Sigmoid colon (tissue), 7 donors: ENCODE data around the gene STK39. TPM values are rescaled to one million over a fixed set of nuclear protein-coding genes. Genes with fewer than 3 reads are reported as not detected.

Experiments
- DNase-seq: peaks from one replicate; pipeline ENCODE4 v3.0.0-alpha.2; 2019
- H3K27ac ChIP-seq, 4 donors: fragments of 200-600 bp; sonication (generic); one replicate each; pipeline ENCODE4 v1.5.1; 2016 to 2019; ENCODE audit warnings: mild to moderate bottlenecking in 1 of 4
- H3K27me3 ChIP-seq, 3 donors: fragments of 200-600 bp; sonication (generic); one replicate each; pipeline ENCODE4 v1.5.1; 2019; ENCODE audit warnings: mild to moderate bottlenecking in 1 of 3
- H3K36me3 ChIP-seq, 4 donors: fragments of 200-600 bp; sonication (generic); one replicate each; pipeline ENCODE4 v1.5.1; 2016 to 2019
- H3K4me1 ChIP-seq, 4 donors: fragments of 200-600 bp; sonication (generic); one replicate each; pipeline ENCODE4 v1.5.1; 2017 to 2019
- H3K4me3 ChIP-seq, 4 donors: fragments of 200-600 bp; sonication (generic); one replicate each; pipeline ENCODE4 v1.5.1; 2017 to 2019; ENCODE audit warnings: mild to moderate bottlenecking in 2 of 4, moderate library complexity in 1 of 4
- H3K9me3 ChIP-seq, 4 donors: fragments of 200-600 bp in 3 of 4; sonication (generic) in 3 of 4; one replicate each; pipeline versions ENCODE4 v1.5.1 to v1.6.1; 2013 to 2019
- CTCF ChIP-seq, 4 experiments: fragments of 450-650 bp in 3 of 4; fragments of 200-600 bp in 1 of 4; IDR thresholded peaks; one replicate each; pipeline ENCODE4 v1.5.1; 2016 to 2019; ENCODE audit warnings: antibody characterized with exemption in 4 of 4, mild to moderate bottlenecking in 3 of 4, moderate library complexity in 2 of 4
- EP300 ChIP-seq, 4 donors: sonication (generic); formaldehyde crosslinking; IDR thresholded peaks; one replicate each; pipeline ENCODE4 v1.6.1; 2017; ENCODE audit warnings: antibody characterized with exemption in 4 of 4
- POLR2A ChIP-seq, 2 donors: fragments of 450-650 bp; IDR thresholded peaks; one replicate each; pipeline ENCODE4 v1.6.1; 2016; ENCODE audit warnings: antibody characterized with exemption in 2 of 2, mild to moderate bottlenecking in 2 of 2, moderate library complexity in 2 of 2
- POLR2AphosphoS5 ChIP-seq, 4 donors: sonication (generic); formaldehyde crosslinking; IDR thresholded peaks; one replicate each; pipeline ENCODE4 v1.6.1; 2017; ENCODE audit warnings: antibody characterized with exemption in 4 of 4
- WGBS, 2 donors: extraction: QIAGEN DNeasy Blood & Tissue Kit; methylation state at CpG; one replicate each; pipeline ENCODE4 v1.1.7; 2013; 5-methylcytosine and 5-hydroxymethylcytosine counted together
- intact Hi-C: fragments of 100-400 bp; cut with DNase I; formaldehyde crosslinking; loops from one replicate; pipeline ENCODE4 v1.15.1; 2023
- polyA plus RNA-seq, 3 donors: library from polyadenylated mRNA; stranded (reverse); fragments of 200-250 nt; gene quantifications; one replicate each; pipeline ENCODE4 v1.2.3, GENCODE V29; 2013
- total RNA-seq, 4 donors: library from RNA; depleted of rRNA; stranded (reverse); fragments of >200 nt; gene quantifications; one replicate each; pipeline ENCODE4 v1.1.0, GENCODE V29; 2016
- donor health status: healthy with polysubstance abuse.
- donor health status: Bipolar disorder and iron deficiency.
- donor health status: healthy.

Gene STK39
- total and polyA plus RNA-seq, 7 donors = 13.4 to 44.9 (median 24.1) TPM

DNA sequence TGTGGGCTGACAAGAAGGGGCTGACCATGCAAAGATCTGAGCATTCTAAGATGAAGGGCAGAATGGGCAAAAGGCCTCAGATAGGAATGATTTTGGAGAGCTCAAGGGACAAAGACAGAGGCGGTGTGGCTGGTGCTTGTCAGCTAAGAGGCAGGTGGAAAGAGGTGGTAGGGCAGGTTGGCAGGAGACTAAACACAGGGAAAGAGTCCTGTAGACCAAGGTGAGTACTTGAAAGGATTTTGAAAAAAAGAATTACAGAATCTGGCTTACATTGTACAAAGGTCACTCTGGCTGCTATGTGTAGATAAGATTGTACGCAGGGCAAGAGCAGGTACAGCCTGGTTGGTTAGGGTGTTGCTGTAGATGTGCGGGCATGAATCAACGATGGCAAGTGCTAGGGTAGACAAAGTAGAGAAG lies 50.6 kb downstream of the STK39 start:
- WGBS, 2 donors = 25 to 77% methylated on average over 4 of the region's 4 CpGs
- DNase-seq = no peak
- Histone ChIP-seq H3K9me3 (no peaks in the 10 kb centered on the region), H3K27me3 (no peaks in the 10 kb centered on the region), H3K4me3 (no peak overlapping the region), H3K27ac (no peak overlapping the region), H3K4me1 (peaks cover 0 to 22% (median 21%) of the 10 kb centered on the region in 4 donors), H3K36me3 (no peaks in the 10 kb centered on the region)
- intact Hi-C loops = no loop called here
- TF ChIP-seq POLR2A (IDR thresholded peaks at IDR 0.05) (no peak), POLR2AphosphoS5 (IDR thresholded peaks at IDR 0.05) (no peak), CTCF (IDR thresholded peaks at IDR 0.05) (no peak), EP300 (IDR thresholded peaks at IDR 0.05) (no peak)

- H3K27me3 ChIP-seq = no peaks in the 10 kb centered on the region
- no peak for DNase-seq
- H3K4me3 ChIP-seq = no peak overlapping the region
- H3K9me3 ChIP-seq = no peaks in the 10 kb centered on the region
- H3K36me3 ChIP-seq = no peaks in the 10 kb centered on the region
- intact Hi-C loops = no loop called here
- peaks cover 0 to 11% (median 10%) of the 10 kb centered on the region in 4 donors for H3K4me1 ChIP-seq
- no peak for TF ChIP-seq POLR2A (IDR thresholded peaks at IDR 0.05)
- TF ChIP-seq CTCF (IDR thresholded peaks at IDR 0.05) = no peak
- TF ChIP-seq EP300 (IDR thresholded peaks at IDR 0.05) = no peak
- TF ChIP-seq POLR2AphosphoS5 (IDR thresholded peaks at IDR 0.05) = no peak
- WGBS, 2 donors = 52 to 85% methylated on average over 7 of the region's 7 CpGs
- no peak overlapping the region for H3K27ac ChIP-seq
Observed at GRCh38 chr2:168194784-168195522, 52.4 kb downstream of the STK39 start.

- Histone ChIP-seq H3K27ac (no peak overlapping the region), H3K4me1 (peaks cover 0 to 11% (median 10%) of the 10 kb centered on the region in 4 donors), H3K27me3 (no peaks in the 10 kb centered on the region), H3K4me3 (no peak overlapping the region), H3K9me3 (no peaks in the 10 kb centered on the region), H3K36me3 (no peaks in the 10 kb centered on the region)
- DNase-seq = no peak
- 8 to 27% methylated on average over 3 of the region's 3 CpGs for WGBS, 2 donors
- intact Hi-C loops = no loop called here
- no peak for TF ChIP-seq CTCF (IDR thresholded peaks at IDR 0.05)
- TF ChIP-seq POLR2A (IDR thresholded peaks at IDR 0.05) = no peak
- TF ChIP-seq EP300 (IDR thresholded peaks at IDR 0.05) = no peak
- no peak for TF ChIP-seq POLR2AphosphoS5 (IDR thresholded peaks at IDR 0.05)
Observed at GRCh38 chr2:168192839-168193616, 54.4 kb downstream of the STK39 start.

GRCh38 chr2:168191955-168192785 lies 55.2 kb downstream of the STK39 start:
- Histone ChIP-seq H3K27me3 (no peaks in the 10 kb centered on the region), H3K4me1 (peaks cover 0 to 13% (median 11%) of the 10 kb centered on the region in 4 donors), H3K36me3 (no peaks in the 10 kb centered on the region), H3K9me3 (no peaks in the 10 kb centered on the region), H3K27ac (no peak overlapping the region), H3K4me3 (no peak overlapping the region)
- WGBS, 2 donors = 77 to 80% methylated on average over 6 of the region's 6 CpGs
- TF ChIP-seq EP300 (IDR thresholded peaks at IDR 0.05) (no peak), POLR2AphosphoS5 (IDR thresholded peaks at IDR 0.05) (no peak), POLR2A (IDR thresholded peaks at IDR 0.05) (no peak), CTCF (IDR thresholded peaks at IDR 0.05) (no peak)
- DNase-seq = no peak
- intact Hi-C loops = no loop called here
